22Rv1 (cell line): ENCODE measurements around the gene OR6C4.
"Not testable (repeated sequence)": the region's sequence is repeated elsewhere in the genome, so short reads cannot be mapped to it uniquely, and the experiment has no call there.

Experiments used
- H3K27ac ChIP-seq: fragments of 450-650 bp; 2 replicates; pipeline ENCODE4 v1.5.1; 2017
- ZFX ChIP-seq: fragments of 450-650 bp; IDR thresholded peaks from 2 replicates; pipeline ENCODE4 v1.6.1; 2017; ENCODE audit warnings: antibody characterized with exemption, borderline replicate concordance
- TF ChIP-seq, protein P1 (sequence below): fragments of 450-650 bp; IDR thresholded peaks from 2 replicates; pipeline ENCODE4 v1.5.1; 2017; ENCODE audit warnings: mild to moderate bottlenecking

Gene OR6C4

DNA sequence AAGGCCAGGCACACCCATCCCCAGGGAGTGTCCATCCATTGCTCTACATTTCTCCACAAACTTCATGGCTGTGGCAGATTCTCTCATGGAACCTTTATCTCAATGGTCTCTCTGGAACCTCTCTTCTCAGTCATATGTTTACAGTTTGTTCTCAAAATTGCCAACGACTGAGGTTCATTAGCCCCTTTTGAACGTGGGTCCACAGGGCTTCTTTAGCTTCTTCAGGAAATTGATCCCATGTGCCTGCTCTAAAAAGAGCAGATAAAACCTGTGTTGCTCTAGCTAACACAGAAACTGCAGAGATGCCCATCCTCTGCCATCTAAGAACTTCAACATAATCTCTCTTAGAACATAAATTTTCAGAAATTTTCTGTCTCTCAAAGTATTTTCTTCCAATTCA is at the start of gene OR6C4:
Gene OR6C4 (plus strand): TSS at position 301 of the 400 bp plus-strand sequence. CDS start 1,625 bp downstream, outside the sequence.
- H3K27ac ChIP-seq: no peak within 1 kb of the TSS
- TF ChIP-seq, protein P1, sequence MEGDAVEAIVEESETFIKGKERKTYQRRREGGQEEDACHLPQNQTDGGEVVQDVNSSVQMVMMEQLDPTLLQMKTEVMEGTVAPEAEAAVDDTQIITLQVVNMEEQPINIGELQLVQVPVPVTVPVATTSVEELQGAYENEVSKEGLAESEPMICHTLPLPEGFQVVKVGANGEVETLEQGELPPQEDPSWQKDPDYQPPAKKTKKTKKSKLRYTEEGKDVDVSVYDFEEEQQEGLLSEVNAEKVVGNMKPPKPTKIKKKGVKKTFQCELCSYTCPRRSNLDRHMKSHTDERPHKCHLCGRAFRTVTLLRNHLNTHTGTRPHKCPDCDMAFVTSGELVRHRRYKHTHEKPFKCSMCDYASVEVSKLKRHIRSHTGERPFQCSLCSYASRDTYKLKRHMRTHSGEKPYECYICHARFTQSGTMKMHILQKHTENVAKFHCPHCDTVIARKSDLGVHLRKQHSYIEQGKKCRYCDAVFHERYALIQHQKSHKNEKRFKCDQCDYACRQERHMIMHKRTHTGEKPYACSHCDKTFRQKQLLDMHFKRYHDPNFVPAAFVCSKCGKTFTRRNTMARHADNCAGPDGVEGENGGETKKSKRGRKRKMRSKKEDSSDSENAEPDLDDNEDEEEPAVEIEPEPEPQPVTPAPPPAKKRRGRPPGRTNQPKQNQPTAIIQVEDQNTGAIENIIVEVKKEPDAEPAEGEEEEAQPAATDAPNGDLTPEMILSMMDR: no peak
- no peak for TF ChIP-seq ZFX

- TF ChIP-seq ZFX: no peak
- TF ChIP-seq, protein P1: no peak
- no peak overlapping the region for H3K27ac ChIP-seq
Measured at GRCh38 chr12:55499810-55500252, 49.6 kb upstream of the OR6C4 start.

- TF ChIP-seq ZFX: no peak
- TF ChIP-seq, protein P1: no peak
Measured at GRCh38 chr12:55501601-55502000, 47.8 kb upstream of the OR6C4 start.

DNA sequence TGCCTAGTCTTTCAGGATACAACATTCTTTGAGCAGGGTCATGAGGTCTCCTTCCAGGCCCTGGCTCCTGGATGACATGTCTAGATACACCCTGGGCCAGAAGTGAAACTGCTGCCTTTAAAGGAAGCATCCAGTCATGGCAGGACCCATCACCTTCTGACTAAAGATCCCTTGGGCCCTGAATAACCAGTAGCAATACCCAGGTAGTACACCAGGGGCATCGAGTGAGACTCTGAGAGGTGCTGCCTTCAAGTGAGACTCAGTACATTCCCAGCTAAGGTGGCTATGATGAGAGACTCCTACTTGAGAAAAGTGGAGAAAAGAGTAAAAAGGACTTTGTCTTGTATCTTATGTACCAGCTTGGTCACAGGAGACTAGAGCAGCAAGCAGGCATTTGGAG is 33.7 kb upstream of the OR6C4 start:
- no peak for TF ChIP-seq ZFX
- TF ChIP-seq, protein P1: no peak
- no peak overlapping the region for H3K27ac ChIP-seq

More at GRCh38 chr12:55501601-55502000, 47.8 kb upstream of the OR6C4 start:
- no peak overlapping the region for H3K27ac ChIP-seq

DNA sequence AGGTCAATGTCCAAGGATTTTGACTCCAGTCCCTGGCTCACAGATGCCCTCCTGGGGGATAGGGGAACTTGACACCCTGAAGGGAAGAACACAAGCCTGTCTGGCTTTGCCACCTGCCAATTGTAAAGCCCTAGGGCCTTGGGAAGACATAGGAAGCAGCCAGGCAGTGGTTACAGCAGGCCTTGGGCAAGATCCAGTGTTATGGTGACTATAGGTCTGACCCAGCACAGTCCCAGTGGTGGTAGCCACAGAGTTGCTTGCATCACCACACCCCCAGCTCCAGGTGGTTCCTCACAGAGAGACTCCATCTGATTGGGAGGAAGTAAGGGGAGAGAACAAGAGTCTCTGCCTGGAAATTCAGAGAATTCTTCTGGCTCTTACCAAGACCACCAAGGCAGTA is 33.0 kb upstream of the OR6C4 start:
- H3K27ac ChIP-seq: no peak overlapping the region
- TF ChIP-seq, protein P1: no peak
- no peak for TF ChIP-seq ZFX

- not testable (repeated sequence) for H3K27ac ChIP-seq
Measured at GRCh38 chr12:55548235-55548634, 1.2 kb upstream of the OR6C4 start.

DNA sequence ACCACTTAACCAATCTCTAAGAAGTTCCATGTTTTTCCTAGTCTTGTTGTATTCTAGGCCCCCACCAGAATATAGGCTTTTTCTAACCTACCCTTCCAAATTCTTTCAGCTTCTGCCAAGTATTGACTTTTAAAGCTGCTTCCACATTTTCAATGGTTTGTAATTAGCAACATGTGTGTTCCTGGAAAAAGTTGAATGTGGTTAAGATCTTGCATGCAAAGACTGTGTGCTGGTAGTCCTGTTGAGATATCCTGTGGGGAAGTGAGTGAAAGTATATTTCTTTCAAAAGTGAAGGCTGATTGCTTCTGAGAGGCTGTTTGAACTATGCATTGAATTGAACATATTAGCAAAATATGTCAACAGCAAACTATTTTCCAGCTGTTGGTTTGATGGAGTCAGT is 646 bp upstream of the OR6C4 start:
- H3K27ac ChIP-seq: no peak overlapping the region
- TF ChIP-seq, protein P1: no peak
- TF ChIP-seq ZFX: no peak

DNA sequence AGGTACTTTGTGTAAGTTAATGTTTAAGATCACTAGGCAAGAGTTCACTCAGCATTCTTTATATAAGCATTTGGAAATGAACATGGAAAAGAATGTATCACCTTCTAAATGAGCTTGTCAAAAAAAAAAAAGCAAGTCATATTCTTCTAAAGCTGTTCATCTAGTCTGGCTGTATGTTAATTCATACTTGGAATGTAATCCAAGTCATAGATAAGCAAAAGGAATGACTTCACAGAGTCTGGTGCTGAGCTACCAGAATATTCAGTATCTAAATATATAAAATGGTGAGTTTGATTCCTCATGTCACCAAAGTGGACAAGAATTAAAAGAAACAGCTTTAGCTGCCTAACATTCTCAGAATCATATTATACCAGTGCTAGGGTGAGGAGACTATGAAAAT is 4.9 kb downstream of the OR6C4 start:
- TF ChIP-seq, protein P1: no peak
- no peak for TF ChIP-seq ZFX
- H3K27ac ChIP-seq: no peak overlapping the region

DNA sequence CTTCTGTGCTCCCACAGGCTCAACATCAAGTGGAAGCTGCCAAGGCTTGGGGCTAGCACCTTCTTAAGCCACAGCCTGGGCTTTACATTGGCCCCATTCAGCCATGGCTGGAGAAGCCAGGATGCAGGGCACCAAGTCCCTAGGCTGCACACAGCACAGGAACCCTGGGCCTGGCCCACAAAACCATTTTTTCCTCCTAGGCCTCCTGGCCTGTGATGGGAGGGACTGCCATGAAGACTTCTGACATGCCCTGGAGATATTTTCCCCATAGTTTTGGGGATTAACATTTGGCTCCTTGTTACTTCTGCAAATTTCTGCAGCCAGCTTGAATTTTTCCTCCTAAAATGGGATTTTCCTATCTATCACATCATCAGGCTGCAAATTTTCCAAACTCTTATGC is 20.7 kb downstream of the OR6C4 start:
- not testable (repeated sequence) for H3K27ac ChIP-seq

DNA sequence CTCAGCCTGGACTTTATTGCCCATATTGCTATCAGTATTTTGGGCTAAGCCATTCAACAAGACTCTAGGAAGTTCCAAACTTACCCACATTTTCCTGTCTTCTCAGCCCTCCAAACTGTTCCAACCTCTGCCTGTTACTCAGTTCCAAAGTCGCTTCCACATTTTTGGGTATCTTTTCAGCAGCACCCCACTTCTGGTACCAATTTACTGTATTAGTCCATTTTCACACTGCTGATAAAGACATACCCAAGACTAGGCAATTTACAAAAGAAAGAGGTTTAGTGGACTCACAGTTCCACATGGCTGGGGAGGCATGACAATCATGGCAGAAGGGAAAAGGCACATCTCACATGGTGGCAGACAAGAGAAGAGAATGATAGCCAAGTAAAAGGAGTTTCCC is 21.3 kb downstream of the OR6C4 start:
- H3K27ac ChIP-seq: not testable (repeated sequence)
